IPS-18a (cell line): Measurements from ENCODE around the gene SLC47A2.

ENCODE experiments used
- H3K27ac ChIP-seq: one replicate; pipeline ENCODE4 v1.5.1; 2013; ENCODE audit warnings: low read length
- H3K27me3 ChIP-seq: one replicate; pipeline ENCODE4 v1.6.1; 2013; ENCODE audit warnings: mild to moderate bottlenecking, low read length; ENCODE audit not compliant: control insufficient read depth, insufficient read depth
- H3K36me3 ChIP-seq: one replicate; pipeline ENCODE4 v1.6.1; 2013; ENCODE audit warnings: low read depth, low read length; ENCODE audit not compliant: control insufficient read depth
- H3K4me1 ChIP-seq: one replicate; pipeline ENCODE4 v1.6.1; 2013; ENCODE audit warnings: low read depth, low read length; ENCODE audit not compliant: control insufficient read depth
- H3K4me3 ChIP-seq: one replicate; pipeline ENCODE4 v1.5.1; 2013; ENCODE audit warnings: low read length
- H3K9ac ChIP-seq: one replicate; pipeline ENCODE4 v1.6.1; 2013; ENCODE audit warnings: mild to moderate bottlenecking, low read length, moderate library complexity
- H3K9me3 ChIP-seq: one replicate; pipeline ENCODE4 v1.6.1; 2013; ENCODE audit warnings: low read depth, low read length; ENCODE audit not compliant: control insufficient read depth

SLC47A2 gene

DNA sequence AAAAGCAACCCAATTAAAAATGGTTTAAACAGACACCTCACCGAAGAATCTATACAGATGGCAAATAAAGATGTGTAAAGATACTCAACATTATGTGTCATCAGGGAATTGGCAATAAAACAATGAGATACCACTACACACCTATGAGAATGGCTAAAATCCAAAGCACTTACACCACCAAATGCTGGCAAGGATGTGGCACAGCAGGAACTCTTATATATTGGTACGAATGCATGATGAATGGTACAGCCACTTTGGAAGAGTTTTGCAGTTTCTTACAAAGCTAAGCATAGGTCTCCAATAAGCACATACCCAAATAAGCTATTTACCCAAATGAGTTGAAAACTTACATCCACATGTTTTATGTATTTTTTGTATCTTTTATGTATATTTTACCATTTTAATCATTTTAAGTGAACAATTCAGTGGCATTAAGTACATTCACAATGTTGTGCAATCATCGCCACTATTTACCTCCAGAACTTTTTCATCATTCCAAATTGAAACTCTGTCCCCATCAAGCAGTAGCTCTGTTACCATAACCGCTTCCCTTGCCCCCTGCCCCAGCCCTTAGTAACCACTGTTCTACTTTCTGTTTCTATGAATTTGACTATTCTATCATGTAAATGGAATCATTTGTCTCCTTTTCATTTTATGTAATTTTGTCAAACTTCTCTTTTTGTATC is 74.6 kb downstream of the SLC47A2 start:
- H3K36me3 ChIP-seq: no peaks in the 10 kb centered on the region
- H3K9ac ChIP-seq: no peak overlapping the region
- peaks cover 22% of the 10 kb centered on the region for H3K4me1 ChIP-seq
- peaks cover 11% of the 10 kb centered on the region for H3K27me3 ChIP-seq
- no peak overlapping the region for H3K4me3 ChIP-seq
- H3K27ac ChIP-seq: no peak overlapping the region
- no peaks in the 10 kb centered on the region for H3K9me3 ChIP-seq

- no peaks in the 10 kb centered on the region for H3K36me3 ChIP-seq
- H3K9me3 ChIP-seq: no peaks in the 10 kb centered on the region
- no peaks in the 10 kb centered on the region for H3K4me1 ChIP-seq
- H3K9ac ChIP-seq: no peak overlapping the region
- H3K4me3 ChIP-seq: no peak overlapping the region
- no peaks in the 10 kb centered on the region for H3K27me3 ChIP-seq
- H3K27ac ChIP-seq: no peak overlapping the region
Observed at GRCh38 chr17:19631905-19632304, 84.5 kb downstream of the SLC47A2 start.

- Histone ChIP-seq H3K27ac (no peak overlapping the region), H3K4me3 (no peak overlapping the region), H3K9me3 (no peaks in the 10 kb centered on the region), H3K9ac (no peak overlapping the region), H3K36me3 (no peaks in the 10 kb centered on the region), H3K27me3 (no peaks in the 10 kb centered on the region), H3K4me1 (no peaks in the 10 kb centered on the region)
Observed at GRCh38 chr17:19630661-19631060, 85.7 kb downstream of the SLC47A2 start.

DNA sequence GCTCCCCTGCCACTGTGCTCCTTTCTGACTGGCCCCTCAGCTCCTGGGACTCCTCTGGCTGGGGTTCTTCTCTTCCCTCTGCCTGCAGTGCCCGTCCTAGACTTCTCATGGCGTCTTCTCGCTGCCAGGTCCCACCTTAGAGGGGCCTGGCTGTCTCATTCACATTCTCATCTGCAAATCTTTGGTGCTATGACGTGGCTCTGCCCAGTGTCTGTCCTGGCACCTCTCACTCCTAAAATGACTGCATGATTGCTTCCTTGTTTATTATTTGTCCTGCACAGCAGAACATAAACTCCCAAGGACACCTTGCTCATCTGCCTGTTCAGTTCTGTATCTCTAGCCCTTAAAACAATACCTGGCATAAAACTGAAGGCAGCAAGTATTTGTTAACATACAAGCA is 86.3 kb downstream of the SLC47A2 start:
- Histone ChIP-seq H3K27me3 (no peaks in the 10 kb centered on the region), H3K4me3 (no peak overlapping the region), H3K27ac (no peak overlapping the region), H3K9me3 (no peaks in the 10 kb centered on the region), H3K9ac (no peak overlapping the region), H3K36me3 (no peaks in the 10 kb centered on the region), H3K4me1 (no peaks in the 10 kb centered on the region)

GRCh38 chr17:19629449-19629848 is 86.9 kb downstream of the SLC47A2 start:
- Histone ChIP-seq H3K4me3 (no peak overlapping the region), H3K9me3 (no peaks in the 10 kb centered on the region), H3K27me3 (no peaks in the 10 kb centered on the region), H3K27ac (no peak overlapping the region), H3K4me1 (no peaks in the 10 kb centered on the region), H3K9ac (no peak overlapping the region), H3K36me3 (no peaks in the 10 kb centered on the region)
